HG02885 (cell line): Measurements from ENCODE around the gene OR51M1.
"Not testable (repeated sequence)": the region's sequence is repeated elsewhere in the genome, so short reads cannot be mapped to it uniquely, and the experiment has no call there.

Experiments
- ATAC-seq: cut with Tn5 transposase; IDR thresholded peaks from one replicate; pipeline ENCODE4 v1.9.1; 2021; ENCODE audit warnings: mild to moderate bottlenecking; ENCODE audit not compliant: unreplicated experiment, poor library complexity

Gene OR51M1

GRCh38 chr11:5383576-5383975 lies at the start of gene OR51M1:
Gene OR51M1, plus strand, starts transcription at chr11:5383812. Its CDS starts 5,587 bp downstream, at chr11:5389399.
- ATAC-seq, result no peak

GRCh38 chr11:5335170-5335569 lies 48.4 kb upstream of the OR51M1 start:
- no peak for ATAC-seq

GRCh38 chr11:5336331-5336730 lies 47.3 kb upstream of the OR51M1 start:
- no peak for ATAC-seq

- ATAC-seq, result not testable (repeated sequence)
Measured at GRCh38 chr11:5337253-5337652, 46.4 kb upstream of the OR51M1 start.

GRCh38 chr11:5339771-5340322 lies 43.8 kb upstream of the OR51M1 start:
- ATAC-seq, result no peak

GRCh38 chr11:5343474-5344335 lies 39.9 kb upstream of the OR51M1 start, which contains the start of gene OR51B5:
Gene OR51B5, minus strand, starts transcription at chr11:5343524. Its CDS starts 0 bp downstream, at chr11:5343524.
- ATAC-seq, result no peak

GRCh38 chr11:5345831-5346230 lies 37.8 kb upstream of the OR51M1 start:
- ATAC-seq, result no peak

GRCh38 chr11:5348551-5349194 lies 34.9 kb upstream of the OR51M1 start:
- no peak for ATAC-seq

- ATAC-seq, result no peak
Measured at GRCh38 chr11:5349550-5349949, 34.1 kb upstream of the OR51M1 start.

- no peak for ATAC-seq
Measured at GRCh38 chr11:5351208-5351607, 32.4 kb upstream of the OR51M1 start, which contains the start of gene OR51B6. Gene OR51B6, plus strand, starts transcription at chr11:5351508. Its CDS starts 0 bp downstream, at chr11:5351508.

GRCh38 chr11:5356031-5356430 lies 27.6 kb upstream of the OR51M1 start:
- not testable (repeated sequence) for ATAC-seq

- ATAC-seq, result no peak
Measured at GRCh38 chr11:5362017-5362625, 21.5 kb upstream of the OR51M1 start.

GRCh38 chr11:5363679-5364078 lies 19.9 kb upstream of the OR51M1 start:
- no peak for ATAC-seq

- no peak for ATAC-seq
Measured at GRCh38 chr11:5364214-5364613, 19.4 kb upstream of the OR51M1 start.

GRCh38 chr11:5366365-5366764 lies 17.2 kb upstream of the OR51M1 start:
- not testable (repeated sequence) for ATAC-seq

- no peak for ATAC-seq
Measured at GRCh38 chr11:5366856-5367255, 16.8 kb upstream of the OR51M1 start.

- no peak for ATAC-seq
Measured at GRCh38 chr11:5367448-5368074, 16.1 kb upstream of the OR51M1 start.

GRCh38 chr11:5368502-5369043 lies 15.0 kb upstream of the OR51M1 start:
- ATAC-seq, result no peak

GRCh38 chr11:5369789-5370188 lies 13.8 kb upstream of the OR51M1 start:
- no peak for ATAC-seq
